ENCODE results near the gene GAB4. TPM values are rescaled to one million over a fixed set of nuclear protein-coding genes. Genes with fewer than 3 reads are reported as not detected.

Gene GAB4
- total RNA-seq, 2 donors from 2014 or later, result not detected

DNA sequence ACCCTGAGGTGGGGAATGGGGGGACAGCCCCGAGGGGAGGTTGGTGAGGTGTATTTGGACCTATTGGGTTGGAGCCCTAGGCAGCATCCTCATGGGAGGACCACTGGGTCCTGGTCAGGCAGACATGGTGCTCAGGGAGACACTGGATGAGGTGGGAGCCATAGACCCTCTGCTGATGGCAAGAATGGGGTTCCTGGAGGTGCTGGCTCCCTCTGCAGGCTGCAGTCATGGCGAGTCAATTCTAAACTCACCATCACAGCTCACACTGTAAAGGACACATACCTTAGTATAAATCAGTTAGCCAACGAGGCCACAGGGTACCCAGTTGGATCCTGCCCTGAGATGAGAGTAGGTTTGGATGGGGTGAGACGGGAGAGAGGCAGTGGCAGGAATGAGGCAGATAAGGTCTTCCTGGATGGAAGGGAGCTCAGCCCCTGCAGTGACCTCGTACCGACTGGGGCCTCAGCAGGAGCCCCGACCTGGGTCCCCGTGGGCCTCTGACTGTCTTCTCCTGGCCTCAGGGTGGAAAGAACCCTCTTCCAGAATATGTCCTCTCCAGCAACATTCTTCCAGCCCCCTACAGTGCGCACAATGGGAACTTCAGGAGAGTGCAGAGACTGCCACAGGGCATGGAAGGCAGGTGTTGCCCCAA lies 1.7 kb upstream of the GAB4 start:
- ATAC-seq (no peak), DNase-seq (no peak)
- intact Hi-C loops (cut with DNase I, micrococcal nuclease), result no loop called here

DNA sequence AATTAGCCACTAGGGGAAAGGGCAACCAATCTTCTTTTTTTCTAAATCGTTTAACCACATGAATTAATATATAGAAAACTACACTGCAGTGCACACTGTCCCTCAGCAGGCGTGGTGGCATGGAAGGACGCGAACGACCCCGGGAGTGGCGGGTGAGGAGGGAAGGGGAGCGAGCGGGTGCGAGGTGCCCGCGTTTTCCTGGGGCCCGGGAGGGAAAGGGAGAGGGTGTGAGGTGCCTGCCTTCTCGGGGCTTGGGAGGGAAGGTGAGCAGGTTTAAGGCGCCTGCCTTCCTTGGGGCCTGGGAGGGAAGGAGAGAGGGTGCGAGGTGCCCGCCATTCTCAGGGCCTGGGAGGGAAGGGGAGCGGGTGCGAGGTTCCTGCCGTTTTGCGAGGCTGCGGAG lies 765 bp downstream of the GAB4 start:
- intact Hi-C loops (cut with DNase I, micrococcal nuclease), result no loop called here
- DNase-seq, result no peak

DNA sequence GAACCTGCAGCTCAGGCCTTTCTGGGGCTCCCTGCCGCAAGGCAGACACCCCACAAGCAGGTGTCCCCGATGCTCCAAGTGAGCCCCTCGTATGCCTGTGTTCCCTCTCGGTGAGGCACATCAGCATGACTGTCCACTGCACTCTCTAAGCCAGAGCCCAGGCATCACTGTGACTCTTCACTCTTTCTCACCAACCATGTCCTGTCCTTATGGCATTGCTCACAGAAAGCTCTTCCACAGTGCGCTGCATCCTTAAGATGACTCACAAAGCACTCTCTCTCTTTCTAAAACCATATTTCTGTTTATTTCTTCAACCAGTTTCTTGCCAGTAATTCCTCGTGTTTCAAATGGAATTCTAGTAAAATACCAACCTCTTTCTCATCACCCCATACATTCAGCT lies 18.1 kb downstream of the GAB4 start:
- intact Hi-C loops (cut with DNase I, micrococcal nuclease), result no loop called here
- DNase-seq (no peak), ATAC-seq (no peak)

More for the DNA sequence above, 765 bp downstream of the GAB4 start:
- no peak for ATAC-seq

DNA sequence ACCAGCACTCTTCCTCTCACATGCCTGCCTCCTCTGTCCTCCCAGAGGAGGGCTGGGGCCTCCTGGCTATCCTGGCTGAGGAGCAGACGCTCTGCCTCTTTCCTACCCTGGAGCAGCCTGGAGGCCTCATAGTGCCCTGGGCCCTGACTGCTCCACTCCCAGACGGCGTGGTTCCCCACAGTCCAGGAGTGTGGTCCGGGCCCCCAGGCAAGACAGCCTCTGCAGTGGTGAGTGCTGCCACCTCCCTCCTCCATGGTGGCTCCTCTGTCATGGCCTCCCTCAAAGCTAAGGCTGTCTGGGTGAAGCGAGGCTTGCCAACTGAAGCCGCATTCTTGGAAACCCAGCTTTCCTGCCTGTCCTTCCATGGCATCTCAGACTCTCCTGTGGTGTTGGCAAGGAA lies 19.8 kb downstream of the GAB4 start:
- intact Hi-C loops (cut with DNase I, micrococcal nuclease), result no loop called here
- no peak for DNase-seq
- ATAC-seq, result no peak

DNA sequence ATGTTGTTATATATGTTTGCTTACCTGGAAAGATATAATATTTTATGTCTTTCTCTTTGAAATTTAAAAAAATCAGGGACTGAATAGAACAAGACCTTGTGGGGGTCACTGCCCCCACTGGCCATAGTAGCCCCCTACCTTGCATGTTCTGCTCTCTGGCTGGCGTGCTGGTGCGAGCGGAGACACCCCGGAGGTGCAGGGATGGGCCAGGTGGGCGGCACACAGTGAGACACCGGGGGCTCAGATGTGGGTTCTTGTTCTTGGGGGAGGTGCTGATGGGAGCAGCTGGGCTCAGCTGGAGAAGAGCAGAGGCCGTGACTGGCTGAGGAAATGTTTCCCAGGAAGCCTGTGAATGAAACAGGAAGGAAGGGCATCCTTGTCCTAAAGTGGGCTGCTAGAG lies 20.2 kb downstream of the GAB4 start:
- intact Hi-C loops (cut with DNase I, micrococcal nuclease), result no loop called here
- ATAC-seq (no peak), DNase-seq (no peak)

- ATAC-seq (no peak), DNase-seq (no peak)
- intact Hi-C loops (cut with DNase I, micrococcal nuclease), result no loop called here
Measured at GRCh38 chr22:16975155-16975885, 32.7 kb downstream of the GAB4 start.

DNA sequence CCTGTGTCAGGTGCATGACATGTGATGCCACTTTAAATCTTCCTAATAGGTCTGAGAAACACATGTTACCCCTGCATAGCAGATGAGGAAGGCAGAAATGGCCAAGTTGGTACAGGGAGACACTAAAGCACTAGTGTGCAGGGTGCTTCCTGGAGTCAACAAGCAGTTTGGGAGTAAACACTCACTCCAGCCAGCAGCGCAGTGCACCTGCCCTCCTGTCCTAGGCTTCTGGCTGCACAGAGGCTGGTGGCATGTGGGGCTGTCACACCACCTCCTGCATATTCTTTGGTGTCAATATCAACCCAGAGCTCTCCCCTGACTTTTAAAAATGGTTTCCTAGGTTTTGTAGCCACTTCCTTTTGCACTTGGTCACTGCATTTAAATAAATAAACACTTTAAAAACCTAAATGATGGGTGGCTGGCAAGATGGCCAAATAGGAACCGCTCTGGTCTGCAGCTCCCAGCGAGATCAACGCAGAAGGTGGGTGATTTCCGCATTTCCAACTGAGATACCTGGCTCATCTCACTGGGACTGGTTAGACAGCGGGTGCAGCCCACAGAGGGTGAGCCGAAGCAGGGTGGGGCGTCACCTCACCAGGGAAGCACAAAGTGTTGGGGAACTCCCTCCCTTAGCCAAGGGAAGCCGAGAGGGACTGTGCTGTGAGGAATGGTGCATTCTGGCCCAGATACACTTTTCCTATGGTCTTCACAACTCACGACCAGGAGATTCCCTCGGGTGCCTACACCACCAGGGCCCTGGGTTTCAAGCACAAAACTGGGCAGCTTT lies 33.5 kb downstream of the GAB4 start:
- DNase-seq, result no peak
- ATAC-seq, result no peak
- intact Hi-C loops (cut with DNase I, micrococcal nuclease), result no loop called here

- DNase-seq, result no peak
- intact Hi-C loops (cut with DNase I, micrococcal nuclease), result no loop called here
- ATAC-seq, result no peak
Measured at GRCh38 chr22:16973591-16974297, 34.3 kb downstream of the GAB4 start.

DNA sequence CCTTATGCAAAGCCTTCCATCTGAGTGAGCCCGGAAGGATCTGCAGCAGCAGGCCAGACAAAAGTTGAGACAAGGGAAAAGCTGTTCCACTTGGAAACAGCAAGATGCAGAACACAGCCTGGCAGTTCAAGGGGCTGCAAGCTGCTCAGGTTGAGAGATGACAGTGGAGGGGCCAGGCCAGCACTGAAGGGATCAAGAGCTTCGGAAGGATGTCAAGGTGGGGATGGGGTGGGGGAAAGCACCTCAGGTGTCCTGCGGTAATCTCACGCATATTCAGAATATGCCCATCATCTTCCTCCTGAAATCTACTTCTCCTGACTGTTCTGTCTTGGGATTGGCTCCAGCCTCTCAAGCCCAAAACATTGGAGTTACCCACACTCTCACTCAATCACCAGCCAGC lies 35.7 kb downstream of the GAB4 start:
- no peak for DNase-seq
- intact Hi-C loops (cut with DNase I, micrococcal nuclease), result no loop called here
- ATAC-seq, result no peak

GRCh38 chr22:16970446-16970845 lies 37.6 kb downstream of the GAB4 start:
- DNase-seq (no peak), ATAC-seq (no peak)
- intact Hi-C loops (cut with DNase I, micrococcal nuclease), result no loop called here

DNA sequence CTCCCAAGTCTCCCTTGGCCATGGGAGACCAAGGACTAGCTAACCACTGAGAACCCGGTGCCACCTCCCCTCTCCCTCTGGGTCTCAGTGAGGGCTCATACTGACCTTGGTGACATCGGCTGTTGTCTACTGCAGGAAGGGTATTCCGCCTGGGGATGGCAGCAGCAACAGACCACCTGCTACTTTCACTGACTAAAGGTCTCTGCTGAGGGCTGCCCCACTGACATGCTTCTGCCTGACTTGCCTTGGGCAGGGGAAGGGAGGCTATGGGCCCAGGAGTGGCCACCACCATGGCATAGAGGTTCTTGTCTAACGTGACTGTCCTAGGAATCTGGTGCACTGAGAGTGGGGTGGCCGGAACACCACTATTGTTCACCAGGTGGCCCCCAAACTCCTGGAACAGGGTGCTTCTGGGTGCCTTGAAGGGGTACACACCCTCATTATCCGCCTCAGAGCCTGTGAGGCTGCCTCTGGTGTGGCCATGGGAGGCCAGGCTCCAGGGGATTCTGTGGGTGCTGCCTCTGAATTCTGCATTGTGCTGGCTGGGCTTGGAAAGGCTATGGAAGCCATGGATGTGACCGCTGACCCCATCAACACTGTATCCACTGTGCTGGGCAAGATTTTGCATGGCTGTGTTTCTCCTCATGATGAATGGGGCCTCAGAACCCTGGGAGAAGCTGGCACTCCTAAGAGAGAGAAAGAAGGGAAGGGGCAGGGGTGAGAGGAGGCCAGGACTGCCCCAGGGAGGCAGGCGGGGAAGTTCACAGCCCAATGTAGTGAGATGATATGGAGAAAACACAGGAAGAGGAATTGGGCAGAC lies 38.3 kb downstream of the GAB4 start:
- ATAC-seq, result no peak
- intact Hi-C loops (cut with DNase I, micrococcal nuclease), result no loop called here
- no peak for DNase-seq

- ATAC-seq (no peak), DNase-seq (no peak)
- intact Hi-C loops (cut with DNase I, micrococcal nuclease), result no loop called here
Measured at GRCh38 chr22:16968218-16968595, 39.8 kb downstream of the GAB4 start.

DNA sequence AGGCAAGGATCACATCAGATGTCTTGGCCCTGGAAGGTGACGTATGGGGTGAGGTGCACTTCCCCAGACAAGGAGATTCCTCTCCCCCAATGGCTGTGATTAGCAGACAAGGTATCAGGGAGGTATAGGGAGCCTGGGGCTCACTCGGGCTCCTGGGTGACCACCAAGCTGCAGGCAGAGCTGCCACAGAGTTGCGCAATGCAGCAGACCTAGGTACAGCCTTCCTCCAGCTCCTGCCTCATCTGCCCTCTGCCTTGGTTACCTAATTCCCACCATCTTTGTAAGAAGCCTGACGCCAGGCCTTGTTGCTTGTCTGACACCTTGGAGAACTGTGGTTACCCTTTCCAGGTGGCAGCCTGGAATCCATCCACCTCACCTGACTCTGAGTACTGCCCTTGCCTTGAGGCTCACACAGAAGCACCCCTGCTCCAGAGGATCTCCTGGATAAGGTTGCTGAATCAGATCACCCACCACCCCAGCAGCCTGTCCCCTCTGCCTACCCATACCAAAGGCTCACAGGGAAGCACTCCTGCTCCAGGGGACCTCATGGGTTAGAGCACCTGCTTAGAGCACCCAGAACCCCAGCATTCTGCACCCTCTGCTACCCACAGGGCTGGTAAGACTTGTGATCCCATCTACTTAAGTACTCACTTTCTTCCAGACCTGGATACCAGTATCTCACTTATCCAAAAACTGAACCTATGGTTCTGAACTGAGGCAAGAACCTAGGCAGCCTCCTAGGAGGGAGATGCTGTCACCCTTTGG lies 40.4 kb downstream of the GAB4 start:
- intact Hi-C loops (cut with DNase I, micrococcal nuclease), result no loop called here
- no peak for ATAC-seq
- no peak for DNase-seq

DNA sequence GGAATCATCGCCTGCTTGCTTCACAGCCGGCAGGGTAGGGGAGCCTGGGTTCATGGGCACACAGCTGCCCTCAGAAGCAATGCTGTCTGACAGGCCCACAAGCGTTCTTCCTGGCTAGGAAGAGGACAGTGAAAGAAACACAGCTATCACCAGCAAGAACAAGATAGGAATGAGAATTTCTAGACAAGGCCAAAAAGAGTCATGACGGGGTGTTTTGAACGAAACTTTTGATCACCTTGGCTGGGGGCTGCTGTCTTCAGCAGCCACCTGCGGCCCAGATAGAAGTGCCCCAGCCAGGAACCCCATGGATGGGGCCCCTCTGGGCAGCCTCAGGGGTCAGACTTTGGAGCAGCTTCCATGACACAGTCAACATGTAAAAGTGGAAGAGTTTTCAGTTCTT lies 41.8 kb downstream of the GAB4 start:
- no peak for ATAC-seq
- DNase-seq, result no peak
- intact Hi-C loops (cut with DNase I, micrococcal nuclease), result no loop called here

- ATAC-seq, result no peak
Measured at GRCh38 chr22:16965560-16965959, 42.5 kb downstream of the GAB4 start.

GRCh38 chr22:16965083-16965482 lies 42.9 kb downstream of the GAB4 start:
- DNase-seq (no peak), ATAC-seq (no peak)
- intact Hi-C loops (cut with DNase I, micrococcal nuclease), result no loop called here

More at GRCh38 chr22:16965560-16965959, 42.5 kb downstream of the GAB4 start:
- intact Hi-C loops (cut with DNase I, micrococcal nuclease), result no loop called here
- no peak for DNase-seq

DNA sequence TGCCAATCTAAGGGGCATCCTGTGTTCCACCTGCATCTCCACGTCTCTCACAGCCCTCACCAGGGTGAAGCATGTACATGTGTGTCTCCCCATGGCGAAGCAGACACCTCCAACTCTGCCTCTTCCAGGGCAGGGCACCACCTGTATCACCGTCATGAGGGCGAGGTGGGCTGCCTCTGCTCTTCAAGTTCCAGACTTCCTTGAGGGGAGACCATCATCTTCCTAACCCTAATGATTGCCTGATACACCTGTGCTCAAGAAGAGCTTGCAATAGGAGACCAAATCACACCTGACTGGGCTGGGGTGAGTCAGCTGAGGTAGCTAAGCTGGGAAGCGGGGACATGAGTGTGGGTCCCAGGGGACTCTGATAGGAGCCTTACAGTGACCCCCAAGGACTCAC lies 43.7 kb downstream of the GAB4 start:
- ATAC-seq, result no peak
- intact Hi-C loops (cut with DNase I, micrococcal nuclease), result no loop called here
- DNase-seq, result no peak
